Hepatocyte (in vitro differentiated cells): Measurements from ENCODE around the gene PAM.

Source experiments
- CTCF ChIP-seq: fragments of 200-600 bp; sonication (generic); IDR thresholded peaks from 2 replicates; pipeline ENCODE4 v1.5.1; 2016; ENCODE audit warnings: antibody characterized with exemption, mild to moderate bottlenecking; ENCODE audit not compliant: poor library complexity
- EZH2 ChIP-seq: fragments of 200-600 bp; sonication (generic); IDR thresholded peaks from 2 replicates; pipeline ENCODE4 v1.6.1; 2016; ENCODE audit warnings: antibody characterized with exemption, mild to moderate bottlenecking, borderline replicate concordance
- EZH2phosphoT487 ChIP-seq: fragments of 200-600 bp; sonication (generic); IDR thresholded peaks from one replicate; pipeline ENCODE4 v1.6.1; 2018; ENCODE audit warnings: antibody characterized with exemption, mild to moderate bottlenecking, low read depth, moderate library complexity; ENCODE audit not compliant: unreplicated experiment, severe bottlenecking

- no peak for TF ChIP-seq CTCF
- TF ChIP-seq EZH2, result no peak
- TF ChIP-seq EZH2phosphoT487, result no peak
Observed at GRCh38 chr5:102888483-102888882, 133.4 kb downstream of the PAM start.
